Peyer's patch (tissue), 4 donors: Measurements from ENCODE around the gene PMEL. TPM values are rescaled to one million over a fixed set of nuclear protein-coding genes. Genes with fewer than 3 reads are reported as not detected.

Source experiments
- DNase-seq, 3 donors: peaks; one replicate each; pipeline ENCODE4 v3.0.0-alpha.2; 2017 to 2019
- H3K27ac ChIP-seq, 4 donors: fragments of 200-600 bp; sonication (generic); one replicate each; pipeline ENCODE4 v1.5.1; 2016 to 2019
- H3K27me3 ChIP-seq, 2 donors: fragments of 200-600 bp; sonication (generic); one replicate each; pipeline ENCODE4 v1.5.1; 2019
- H3K36me3 ChIP-seq, 3 donors: fragments of 200-600 bp; sonication (generic); one replicate each; pipeline ENCODE4 v1.5.1; 2016 to 2019
- H3K4me1 ChIP-seq, 4 donors: fragments of 200-600 bp; sonication (generic); one replicate each; pipeline ENCODE4 v1.5.1; 2016 to 2019
- H3K4me3 ChIP-seq, 4 donors: fragments of 200-600 bp; sonication (generic); 1 replicate in 3 of 4; 2 replicates in 1 of 4; pipeline ENCODE4 v1.5.1; 2016 to 2019; ENCODE audit warnings: mild to moderate bottlenecking in 1 of 4
- H3K9me3 ChIP-seq, 4 donors: fragments of 200-600 bp; sonication (generic); one replicate each; pipeline ENCODE4 v1.5.1; 2016 to 2019; ENCODE audit warnings: mild to moderate bottlenecking in 1 of 4
- POLR2A ChIP-seq, 2 donors: fragments of 450-650 bp; IDR thresholded peaks; one replicate each; pipeline ENCODE4 v1.5.1; 2017; ENCODE audit warnings: antibody characterized with exemption in 2 of 2, mild to moderate bottlenecking in 2 of 2, moderate library complexity in 2 of 2
- total RNA-seq, 4 donors: library from RNA; depleted of rRNA; stranded (reverse); fragments of >200 nt; gene quantifications; one replicate each; pipeline ENCODE4 v1.1.0, GENCODE V29; 2016
- TF ChIP-seq, protein P1 (sequence below), 6 experiments: fragments of 450-650 bp in 4 of 6; fragments of 200-600 bp in 2 of 6; sonication (generic) in 1 of 6; IDR thresholded peaks; one replicate each; pipeline ENCODE4 v1.5.1; 2017 to 2019; ENCODE audit warnings: antibody characterized with exemption in 6 of 6, mild to moderate bottlenecking in 3 of 6, moderate library complexity in 1 of 6

PMEL gene
- total RNA-seq, 4 donors from 2014 or later, result 2.5 to 10.0 (median 3.0) TPM

DNA sequence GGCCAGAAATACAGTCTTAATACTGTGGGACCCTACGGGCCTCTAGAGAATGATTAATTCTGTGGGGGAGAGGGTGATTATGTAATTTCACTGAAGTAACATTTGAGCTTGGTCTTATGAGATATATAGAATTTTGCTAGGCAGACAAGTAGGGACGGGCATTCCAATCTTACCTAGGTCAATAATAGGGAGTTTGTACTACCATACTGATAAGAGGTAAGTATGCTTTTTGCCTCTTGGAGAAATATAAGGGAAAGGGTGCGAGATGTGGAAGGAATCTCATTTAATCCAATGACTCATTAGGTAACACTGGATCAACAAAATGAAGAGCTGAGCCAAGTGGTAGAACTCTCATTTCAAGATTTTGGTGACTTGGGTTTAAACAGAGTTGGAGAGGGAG lies 13.2 kb upstream of the PMEL start:
- Histone ChIP-seq H3K36me3 (peaks cover 0 to 36% (median 0%) of the 10 kb centered on the region in 3 donors), H3K27me3 (no peaks in the 10 kb centered on the region), H3K9me3 (no peaks in the 10 kb centered on the region), H3K4me3 (no peak overlapping the region), H3K4me1 (peaks cover 0 to 25% (median 2%) of the 10 kb centered on the region in 4 donors), H3K27ac (no peak overlapping the region)
- TF ChIP-seq POLR2A (IDR thresholded peaks at IDR 0.05), result no peak
- TF ChIP-seq, protein P1, sequence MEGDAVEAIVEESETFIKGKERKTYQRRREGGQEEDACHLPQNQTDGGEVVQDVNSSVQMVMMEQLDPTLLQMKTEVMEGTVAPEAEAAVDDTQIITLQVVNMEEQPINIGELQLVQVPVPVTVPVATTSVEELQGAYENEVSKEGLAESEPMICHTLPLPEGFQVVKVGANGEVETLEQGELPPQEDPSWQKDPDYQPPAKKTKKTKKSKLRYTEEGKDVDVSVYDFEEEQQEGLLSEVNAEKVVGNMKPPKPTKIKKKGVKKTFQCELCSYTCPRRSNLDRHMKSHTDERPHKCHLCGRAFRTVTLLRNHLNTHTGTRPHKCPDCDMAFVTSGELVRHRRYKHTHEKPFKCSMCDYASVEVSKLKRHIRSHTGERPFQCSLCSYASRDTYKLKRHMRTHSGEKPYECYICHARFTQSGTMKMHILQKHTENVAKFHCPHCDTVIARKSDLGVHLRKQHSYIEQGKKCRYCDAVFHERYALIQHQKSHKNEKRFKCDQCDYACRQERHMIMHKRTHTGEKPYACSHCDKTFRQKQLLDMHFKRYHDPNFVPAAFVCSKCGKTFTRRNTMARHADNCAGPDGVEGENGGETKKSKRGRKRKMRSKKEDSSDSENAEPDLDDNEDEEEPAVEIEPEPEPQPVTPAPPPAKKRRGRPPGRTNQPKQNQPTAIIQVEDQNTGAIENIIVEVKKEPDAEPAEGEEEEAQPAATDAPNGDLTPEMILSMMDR (IDR thresholded peaks at IDR 0.05), result no peak
- DNase-seq, result no peak

DNA sequence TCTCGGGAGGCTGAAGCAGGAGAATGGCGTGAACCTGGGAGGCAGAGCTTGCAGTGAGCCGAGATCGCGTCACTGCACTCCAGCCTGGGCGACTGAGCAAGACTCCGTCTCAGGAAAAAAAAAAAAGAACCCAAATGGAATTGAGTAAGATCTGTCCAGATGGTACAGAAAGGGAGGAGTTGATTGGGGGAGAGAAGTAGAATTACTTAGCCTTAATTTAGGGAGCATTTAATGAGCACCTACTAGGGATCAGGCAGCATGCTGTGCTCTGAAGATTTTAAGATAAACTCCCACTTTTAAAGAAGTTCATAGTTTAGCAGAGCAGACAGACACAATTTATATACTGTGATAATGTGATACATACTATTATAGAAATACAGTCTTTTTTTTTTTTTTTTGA lies 12.6 kb upstream of the PMEL start:
- H3K36me3 ChIP-seq, result peaks cover 0 to 30% (median 0%) of the 10 kb centered on the region in 3 donors
- H3K27me3 ChIP-seq, result no peaks in the 10 kb centered on the region
- no peak overlapping the region for H3K27ac ChIP-seq
- no peak for DNase-seq
- H3K4me1 ChIP-seq, result peaks cover 0 to 25% (median 2%) of the 10 kb centered on the region in 4 donors
- no peak overlapping the region for H3K4me3 ChIP-seq
- TF ChIP-seq POLR2A (IDR thresholded peaks at IDR 0.05), result no peak
- TF ChIP-seq, protein P1 (IDR thresholded peaks at IDR 0.05), result no peak
- H3K9me3 ChIP-seq, result no peaks in the 10 kb centered on the region

DNA sequence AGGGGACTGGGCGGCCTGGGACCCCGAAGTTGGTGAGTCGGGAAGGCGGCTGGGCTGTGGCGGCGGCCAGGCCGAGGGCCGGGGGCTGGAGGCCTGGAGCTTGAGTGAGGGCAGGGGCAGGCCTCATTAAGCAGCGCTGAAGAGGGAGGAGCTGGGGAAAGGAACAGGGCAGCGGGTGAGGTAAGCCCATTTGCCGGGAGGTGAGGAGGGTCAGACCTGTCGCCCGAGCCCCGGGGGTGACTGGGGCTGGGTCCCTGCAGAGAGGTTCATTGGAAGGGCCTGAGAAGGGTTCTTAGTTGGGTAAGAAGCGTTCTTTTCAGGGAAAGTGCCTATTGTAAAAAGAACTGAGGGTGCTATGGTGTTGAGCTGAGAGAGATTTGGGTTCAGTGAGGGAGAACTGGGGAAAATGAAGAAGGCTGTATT lies 8.5 kb upstream of the PMEL start:
- Histone ChIP-seq H3K27me3 (no peaks in the 10 kb centered on the region), H3K4me1 (peaks cover 0 to 35% (median 2%) of the 10 kb centered on the region in 4 donors), H3K9me3 (no peaks in the 10 kb centered on the region), H3K27ac (peak overlapping the region; percentile 90 to 98 (median 94)), H3K4me3 (peak overlapping the region; percentile 71 to 100 (median 95)), H3K36me3 (peaks cover 0 to 4% (median 0%) of the 10 kb centered on the region in 3 donors)
- TF ChIP-seq, protein P1 (IDR thresholded peaks at IDR 0.05), result no peak
- no peak for TF ChIP-seq POLR2A (IDR thresholded peaks at IDR 0.05)
- DNase-seq, result peak in 2 of 3 donors; percentile 20 to 70

DNA sequence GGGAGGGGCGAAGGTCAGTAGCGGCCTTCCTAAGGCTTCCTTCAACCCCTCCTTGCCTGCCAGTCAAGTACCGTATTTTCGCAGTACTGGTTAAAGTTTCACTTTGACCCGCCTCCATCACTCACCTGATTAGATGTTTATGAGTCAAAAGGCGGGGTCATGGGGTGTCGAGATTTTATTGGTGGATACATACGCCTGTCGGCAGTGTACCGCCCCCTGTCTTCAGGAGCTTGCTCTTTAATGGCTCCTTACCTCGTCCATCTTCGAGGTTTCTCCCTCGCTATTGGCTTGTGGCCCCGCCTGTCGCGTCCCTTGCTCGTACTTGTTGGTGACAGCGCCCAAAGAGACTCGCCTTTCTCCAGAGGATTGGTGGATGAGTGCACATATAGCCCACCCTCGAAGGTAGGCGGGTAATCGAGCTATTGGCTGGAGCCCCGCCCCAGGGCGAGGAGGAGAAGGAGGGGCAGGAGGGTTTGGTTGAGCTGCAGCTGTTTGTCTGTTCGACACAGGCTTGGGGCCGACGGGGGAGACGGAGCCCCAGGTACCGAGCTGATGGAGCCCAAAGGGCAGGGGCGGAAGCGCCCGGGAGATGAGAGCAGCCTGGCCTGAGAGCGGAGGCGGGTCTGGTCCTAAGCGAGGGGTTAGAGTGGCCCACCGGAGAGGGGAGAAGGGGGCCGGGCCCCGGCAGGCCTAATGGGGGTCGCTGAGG lies 7.9 kb upstream of the PMEL start, which contains the start of gene RAB5B:
TSS of gene RAB5B (plus strand) at position 480 of the 709 bp plus-strand sequence. CDS start 12,883 bp downstream, outside the sequence.
- Histone ChIP-seq H3K4me3 (peak within 1 kb of the TSS; percentile 71 to 100 (median 95)), H3K27ac (peak within 1 kb of the TSS; percentile 92 to 98 (median 95)), H3K36me3 (peaks cover 0 to 4% (median 0%) of the 10 kb centered on the region in 3 donors), H3K27me3 (no peaks in the 10 kb centered on the region), H3K4me1 (peaks cover 0 to 35% (median 2%) of the 10 kb centered on the region in 4 donors), H3K9me3 (no peaks in the 10 kb centered on the region)
- peak; percentile 97 to 99 for TF ChIP-seq POLR2A (IDR thresholded peaks at IDR 0.05)
- TF ChIP-seq, protein P1 (IDR thresholded peaks at IDR 0.05), result peak; percentile 17 to 53 (median 36)
- DNase-seq, result peak; percentile 97 to 100 (median 98)

DNA sequence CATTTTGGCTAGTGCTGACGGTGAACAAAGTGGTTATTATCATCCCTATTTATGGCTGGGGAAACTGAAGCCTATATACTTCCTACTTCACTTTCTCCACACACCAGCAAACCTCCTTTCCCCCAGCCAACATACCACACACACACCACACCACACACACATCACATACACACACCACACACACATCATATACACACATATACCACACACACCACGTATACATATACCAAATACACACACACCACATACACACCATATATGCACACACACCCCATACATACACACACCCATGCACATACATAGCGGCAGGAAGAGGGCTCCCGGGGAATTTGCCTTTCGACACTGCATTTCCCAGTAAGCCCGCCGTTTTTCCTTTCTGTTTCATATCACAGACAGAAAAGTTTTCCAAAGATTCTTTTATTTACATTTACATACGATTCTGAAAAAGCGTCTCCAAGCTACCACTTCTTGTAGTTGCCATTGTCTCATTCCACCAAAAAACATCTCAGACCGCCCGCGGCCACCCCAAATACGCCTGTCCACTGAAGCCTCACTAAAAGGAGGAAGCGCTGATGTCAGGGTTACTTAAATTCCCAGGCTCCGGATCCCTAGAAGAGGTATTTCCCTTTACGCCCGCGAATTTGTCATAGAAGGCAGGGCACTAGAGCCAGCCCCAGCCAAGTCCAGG lies 7.2 kb upstream of the PMEL start:
- peak overlapping the region; percentile 55 to 67 (median 59) for H3K4me3 ChIP-seq
- H3K27ac ChIP-seq, result peak overlapping the region; percentile 92 to 97 (median 95)
- H3K4me1 ChIP-seq, result peaks cover 0 to 35% (median 2%) of the 10 kb centered on the region in 4 donors
- DNase-seq, result peak in 2 of 3 donors; percentile 36 to 55
- peak; percentile 72 to 88 for TF ChIP-seq POLR2A (IDR thresholded peaks at IDR 0.05)
- TF ChIP-seq, protein P1 (IDR thresholded peaks at IDR 0.05), result peak in 1 of 6 experiments; percentile 5
- H3K9me3 ChIP-seq, result no peaks in the 10 kb centered on the region
- peaks cover 0 to 4% (median 0%) of the 10 kb centered on the region in 3 donors for H3K36me3 ChIP-seq
- H3K27me3 ChIP-seq, result no peaks in the 10 kb centered on the region
